Activated T-cell treated with anti-CD3 and anti-CD28 coated beads for 1 hour (primary cell): ENCODE measurements around the gene NEK7.

Source experiments
- DNase-seq: peaks from one replicate; pipeline ENCODE4 v3.0.0-alpha.2; 2020; ENCODE audit warnings: low read depth

The NEK7 gene

DNA sequence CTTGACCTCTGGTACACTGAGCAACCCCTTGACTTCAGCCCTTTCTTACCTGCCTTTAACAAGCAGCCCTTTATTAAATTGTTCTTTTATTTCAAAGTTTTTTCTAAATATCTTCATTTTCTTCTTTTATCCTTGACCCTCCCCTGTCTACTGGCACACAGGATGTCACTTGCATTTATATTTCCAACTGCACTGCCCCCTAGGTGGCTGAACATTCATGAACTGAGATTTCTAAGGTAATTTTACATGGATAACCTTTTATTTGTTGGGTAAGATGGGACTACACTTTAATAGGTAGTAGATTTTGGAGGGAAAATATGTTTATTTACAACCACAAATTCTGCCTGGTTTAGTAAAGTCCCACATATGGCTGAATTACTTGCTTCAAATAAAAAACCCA lies 193.7 kb downstream of the NEK7 start:
- DNase-seq: no peak

DNA sequence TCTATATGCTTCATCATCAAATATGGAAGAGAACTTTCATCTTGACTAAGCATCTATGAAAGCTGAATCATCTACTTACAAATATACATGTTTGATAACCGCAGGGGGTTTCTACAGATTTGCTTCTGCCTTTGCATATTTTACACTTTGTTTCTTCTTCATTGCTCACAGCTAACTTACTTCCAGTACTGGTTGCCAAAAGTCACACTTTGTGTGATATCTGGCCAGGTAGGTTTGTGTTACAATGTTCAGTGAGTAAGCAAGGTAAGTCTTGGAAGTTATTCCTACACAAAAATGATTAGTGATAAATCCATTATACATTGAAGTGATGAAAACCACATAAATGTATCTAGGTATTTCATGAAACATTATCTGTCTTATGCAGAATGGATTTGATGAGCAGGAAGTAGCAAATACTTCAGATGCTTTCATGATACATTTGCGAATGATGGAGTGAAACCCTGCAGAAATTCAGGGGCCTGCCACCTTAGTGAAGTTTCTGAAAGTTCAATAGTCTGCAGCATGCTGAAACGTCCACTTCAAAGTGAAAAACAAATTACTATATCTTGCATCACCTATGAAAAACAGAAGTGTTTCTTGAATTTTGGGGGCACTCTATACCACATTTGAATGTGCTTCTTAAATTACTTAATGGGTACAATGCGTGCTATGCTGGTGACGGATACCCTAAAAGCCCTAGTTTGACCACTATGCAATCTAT lies 196.3 kb downstream of the NEK7 start:
- no peak for DNase-seq

DNA sequence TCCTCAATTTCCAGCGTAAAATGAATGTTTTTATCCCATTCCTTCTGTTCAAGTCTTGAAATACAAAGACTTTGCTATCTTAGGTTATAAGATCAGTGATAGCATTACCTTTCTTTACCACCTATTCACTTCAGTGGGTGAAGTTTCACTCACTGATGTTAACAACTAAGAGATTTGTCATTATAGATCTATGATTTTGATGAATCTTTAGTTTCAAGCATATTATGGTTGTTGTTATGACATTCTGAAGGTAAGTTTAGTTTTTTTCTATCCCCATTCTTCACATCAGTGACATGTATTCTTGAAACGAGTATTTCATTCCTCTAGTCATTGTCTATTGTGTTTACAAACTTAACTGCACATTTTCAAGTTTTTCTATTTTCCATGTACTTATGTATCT lies 201.1 kb downstream of the NEK7 start:
- no peak for DNase-seq

DNA sequence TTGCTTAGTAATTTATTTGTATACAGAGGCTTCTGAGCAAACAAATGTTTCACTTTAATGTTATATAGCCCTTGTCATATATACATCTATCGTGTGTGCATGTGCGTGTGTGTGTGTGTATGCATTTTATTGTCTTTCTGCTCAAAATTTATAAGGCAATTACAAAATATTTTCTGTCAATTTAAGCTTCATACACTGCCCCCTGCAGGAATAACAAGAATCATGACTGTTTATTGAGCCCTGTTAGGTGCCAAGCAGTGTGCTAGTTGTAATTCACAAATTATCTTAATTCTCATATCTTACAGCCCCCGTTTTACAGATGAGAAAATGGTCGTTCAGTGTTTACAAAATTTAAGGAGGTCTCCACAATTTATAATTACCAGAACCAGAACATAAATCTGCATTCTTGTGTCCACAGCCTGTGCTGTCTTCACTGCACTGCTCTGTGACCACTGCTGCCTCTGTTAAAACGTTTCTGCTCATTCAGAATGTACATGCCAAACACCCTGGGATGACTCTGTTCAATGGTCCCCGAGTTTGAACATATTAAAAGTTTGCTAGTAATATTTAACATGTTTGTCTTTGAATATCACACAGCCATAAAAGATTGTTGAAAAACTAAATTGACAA lies 202.3 kb downstream of the NEK7 start:
- no peak for DNase-seq

DNA sequence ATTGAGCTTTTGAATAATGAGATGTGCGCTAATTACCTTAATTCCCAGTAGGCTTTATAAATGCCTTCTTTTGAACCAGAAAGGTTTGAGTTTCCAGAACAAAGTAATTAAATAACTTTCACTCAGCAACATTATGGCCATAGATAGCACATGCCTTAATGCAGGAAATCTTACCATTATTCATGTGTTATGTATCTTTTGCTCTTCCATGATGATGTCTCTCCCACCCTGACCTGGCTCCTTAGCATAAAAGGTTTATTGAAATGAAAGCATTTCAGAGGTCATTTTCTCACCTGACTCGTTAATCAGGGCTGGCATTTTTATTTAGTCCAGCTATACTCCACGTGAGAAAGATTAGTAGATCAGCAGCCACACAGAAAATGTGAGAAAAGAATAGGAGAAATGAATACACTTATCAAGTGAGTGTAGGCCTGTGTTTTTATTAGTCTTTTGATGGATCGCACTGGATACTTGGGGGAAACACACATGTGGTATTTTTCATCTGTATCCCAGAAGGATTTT lies 203.5 kb downstream of the NEK7 start:
- no peak for DNase-seq

DNA sequence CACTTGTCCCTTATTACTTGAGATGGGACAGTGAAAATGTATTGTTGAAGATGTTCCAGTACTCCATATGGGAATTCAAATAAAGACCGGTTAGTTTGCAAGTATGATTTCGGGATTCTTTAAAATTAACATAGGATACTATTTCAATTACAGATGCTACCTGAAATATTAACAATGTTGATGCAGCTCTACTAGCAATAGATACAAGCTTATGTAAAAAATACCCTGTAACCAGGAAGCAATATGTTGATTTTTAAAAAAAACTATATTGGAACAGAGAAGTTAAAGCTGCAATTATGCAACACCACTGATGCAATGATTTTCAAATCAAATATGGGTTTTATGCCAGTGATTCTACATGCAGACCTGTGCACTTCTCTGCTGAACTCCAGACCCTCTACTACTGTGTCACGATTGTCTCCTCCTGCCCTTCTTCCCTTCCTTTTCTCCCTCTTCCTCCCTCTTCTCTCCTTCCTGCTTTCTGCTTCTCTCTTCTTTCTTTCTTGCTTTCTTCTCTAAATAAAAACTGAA lies 204.5 kb downstream of the NEK7 start:
- DNase-seq: no peak

DNA sequence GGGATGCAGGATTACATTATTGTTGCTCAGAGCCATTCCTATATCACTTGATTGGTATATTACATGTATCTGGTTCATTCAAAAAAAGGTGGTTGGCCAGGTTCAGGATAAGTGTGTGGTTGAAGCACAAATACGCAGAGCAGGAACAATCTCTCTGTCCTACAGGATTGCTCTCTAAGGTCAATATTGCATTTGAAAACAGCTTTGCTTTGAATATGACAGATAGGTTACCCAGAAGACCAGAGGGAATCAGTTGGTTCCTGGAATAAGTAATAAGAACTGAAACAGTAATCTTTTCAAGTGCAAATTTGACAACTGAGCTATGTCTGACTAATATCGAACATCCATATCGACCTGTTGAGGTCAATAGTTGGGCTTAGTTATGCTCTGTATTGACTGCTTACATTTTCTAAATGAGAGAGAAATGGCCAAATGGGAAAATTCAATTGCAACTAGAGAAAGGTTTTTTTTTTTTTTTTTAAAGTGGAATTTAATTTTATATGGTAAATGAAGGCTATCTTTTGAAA lies 206.9 kb downstream of the NEK7 start:
- no peak for DNase-seq

DNA sequence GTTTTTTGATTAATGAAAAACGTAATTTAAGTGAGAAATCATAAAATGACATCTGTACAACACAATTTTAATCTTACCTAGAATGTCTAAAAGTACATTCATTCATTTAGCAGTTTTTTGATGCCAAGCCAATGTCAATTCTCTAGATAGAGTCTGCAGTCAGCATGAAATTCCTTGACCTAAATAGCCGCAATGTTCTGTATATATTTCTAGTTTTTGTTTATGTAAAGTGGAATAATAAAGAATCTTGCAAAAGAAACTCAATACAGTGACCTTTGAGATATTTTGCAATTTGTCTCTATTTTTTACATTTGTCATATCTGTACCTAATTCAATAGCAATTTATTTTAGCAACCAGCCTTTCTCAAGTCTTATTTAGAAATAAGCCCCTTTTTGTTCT lies 207.7 kb downstream of the NEK7 start:
- no peak for DNase-seq

DNA sequence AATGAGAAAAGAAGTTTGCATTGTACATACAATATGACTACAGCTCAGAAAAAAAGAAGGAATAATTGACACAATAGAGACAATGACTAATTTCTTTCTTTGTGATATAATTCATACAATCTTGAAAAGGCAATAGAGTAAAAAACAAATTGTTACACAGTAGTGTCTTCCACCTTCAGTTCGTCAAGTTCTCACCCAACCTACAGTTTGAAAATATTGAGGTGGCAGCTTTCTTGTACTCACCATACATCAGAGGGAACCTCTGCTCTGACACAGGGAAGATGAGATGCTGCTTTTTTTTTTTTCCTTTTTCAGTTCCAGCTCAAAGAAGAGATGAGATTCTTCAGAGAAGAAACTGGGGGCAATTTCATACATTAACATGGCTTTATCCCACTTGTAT lies 210.5 kb downstream of the NEK7 start:
- no peak for DNase-seq

DNA sequence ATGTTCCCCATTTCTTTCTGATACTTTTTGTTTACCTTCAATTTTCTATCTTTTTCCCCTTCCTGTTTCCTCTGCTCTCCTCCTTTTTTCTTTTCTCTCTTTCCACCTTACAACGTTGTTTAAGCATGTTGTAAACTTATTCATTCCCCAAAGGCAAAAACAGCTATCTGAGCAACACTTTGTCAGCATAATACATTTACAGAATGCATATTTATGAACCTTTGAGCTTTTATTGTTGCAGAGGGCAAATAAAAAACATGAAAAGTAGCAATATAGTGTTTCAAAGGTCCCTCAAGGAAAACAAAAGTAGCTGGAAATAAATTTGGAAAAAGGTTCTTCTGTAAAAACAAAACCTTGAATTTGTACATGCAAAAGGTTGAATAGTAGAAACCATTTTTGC lies 214.2 kb downstream of the NEK7 start:
- DNase-seq: no peak
